Colon (tissue), 2 donors: ENCODE results near the gene ZNF337.

Experiments
- FAIRE-seq: peaks from 2 replicates; lab custom pipeline; 2012; peaks lifted over from hg19 to GRCh38; lab: Jason Lieb, UNC
- donor health status: control.
- donor health status: control.

Gene ZNF337

GRCh38 chr20:25629816-25630499 lies 66.7 kb downstream of the ZNF337 start:
- no peak for FAIRE-seq

GRCh38 chr20:25626779-25627178 lies 69.9 kb downstream of the ZNF337 start:
- FAIRE-seq, result no peak

- no peak for FAIRE-seq
Observed at GRCh38 chr20:25624500-25624939, 72.1 kb downstream of the ZNF337 start.
